ENCODE measurements around the gene LAX1.

DNA sequence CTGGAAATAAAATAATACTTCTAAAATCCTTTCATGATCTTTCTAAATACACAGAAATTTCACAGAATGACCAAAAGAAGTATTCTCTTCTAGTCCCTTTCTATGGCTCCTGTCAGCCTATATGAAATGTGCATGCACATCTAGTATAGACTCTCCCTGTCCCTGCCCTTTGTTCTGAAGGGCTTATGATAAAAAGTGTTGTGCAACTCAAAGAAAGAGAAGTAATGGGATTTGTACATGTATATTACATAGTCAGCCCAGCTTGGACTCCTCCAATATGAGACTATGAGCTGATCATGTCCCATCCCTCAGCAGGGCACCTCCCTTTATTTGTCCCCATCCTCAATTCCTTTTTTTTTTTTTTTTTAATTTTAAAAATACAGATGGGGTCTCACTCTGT, 42.1 kb upstream of the LAX1 start:
- TF ChIP-seq TAF1 (IDR thresholded peaks at IDR 0.05; ENCODE audit: borderline replicate concordance, low read depth, low read length): no peak
- no peak for TF ChIP-seq POLR2A (IDR thresholded peaks at IDR 0.05; ENCODE audit: low read depth, low read length)

All from GM12892 (cell line).